BLaER1 treated with 17β-estradiol and CSF1 and Interleukin-3, amounts not matched to agents 10 nM and 100 nM (cell line): ENCODE data around the gene ZFX.

Experiments used
- H3K27ac ChIP-seq, 11 experiments: shearing (Covaris generic); formaldehyde crosslinking; 2 replicates each; pipeline ENCODE4 v1.8.1; 2022
- H3K27me3 ChIP-seq, 11 experiments: shearing (Covaris generic); formaldehyde crosslinking; 2 replicates each; pipeline ENCODE4 v1.8.1; 2022
- H3K36me3 ChIP-seq, 11 experiments: shearing (Covaris generic); formaldehyde crosslinking; 2 replicates each; pipeline ENCODE4 v1.8.1; 2022
- H3K4me1 ChIP-seq, 10 experiments: shearing (Covaris generic); formaldehyde crosslinking; 2 replicates each; pipeline ENCODE4 v1.8.1; 2022
- H3K4me2 ChIP-seq, 11 experiments: shearing (Covaris generic); formaldehyde crosslinking; 2 replicates each; pipeline ENCODE4 v1.8.1; 2022
- H3K4me3 ChIP-seq, 10 experiments: shearing (Covaris generic); formaldehyde crosslinking; 2 replicates each; pipeline ENCODE4 v1.8.1; 2022
- H3K9ac ChIP-seq, 11 experiments: shearing (Covaris generic); formaldehyde crosslinking; 2 replicates each; pipeline ENCODE4 v1.8.1; 2022
- H3K9me3 ChIP-seq, 11 experiments: shearing (Covaris generic); formaldehyde crosslinking; replicated peaks in 1 of 11; 2 replicates each; pipeline ENCODE4 v1.8.1; 2022
- H4K20me1 ChIP-seq, 11 experiments: shearing (Covaris generic); formaldehyde crosslinking; 2 replicates each; pipeline ENCODE4 v1.8.1; 2022
- Cebpa-rat ChIP-seq, 11 experiments: shearing (Covaris generic); IDR thresholded peaks; 2 replicates each; pipeline ENCODE4 v1.8.1; 2022

ZFX gene

DNA sequence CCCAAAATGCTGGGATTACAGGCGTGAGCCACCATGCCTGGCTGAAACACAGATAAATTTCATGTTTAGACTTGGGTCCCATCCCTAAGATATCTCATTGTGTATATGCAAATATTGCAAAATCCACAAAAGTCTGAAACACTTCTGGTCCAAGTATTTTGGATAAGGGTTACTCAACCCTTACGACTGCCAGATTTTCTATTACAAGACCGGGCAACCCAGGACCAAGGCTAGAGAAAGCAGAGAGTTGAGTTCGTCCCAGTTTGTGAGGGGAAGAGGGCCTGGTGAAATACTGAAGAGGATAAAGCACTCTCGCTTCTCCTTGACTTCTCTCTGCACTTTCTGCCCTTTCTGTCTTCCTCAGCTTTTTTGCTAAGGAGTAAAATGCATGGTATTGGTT is 34.5 kb downstream of the ZFX start:
- TF ChIP-seq Cebpa-rat (IDR thresholded peaks at IDR 0.05): no peak
- Histone ChIP-seq H4K20me1 (peaks cover 85 to 100% (median 100%) of the 10 kb centered on the region in 11 experiments), H3K27ac (no peak overlapping the region), H3K4me1 (peaks cover 0 to 36% (median 0%) of the 10 kb centered on the region in 10 experiments; a peak in 6 of 20 replicates), H3K4me3 (no peak overlapping the region), H3K27me3 (no peaks in the 10 kb centered on the region), H3K9ac (no peak overlapping the region), H3K4me2 (peak overlapping the region in 1 of 11 experiments; percentile 40; a peak in 3 of 22 replicates), H3K9me3 (no peaks in the 10 kb centered on the region), H3K36me3 (peaks cover 95 to 100% (median 98%) of the 10 kb centered on the region in 11 experiments)

DNA sequence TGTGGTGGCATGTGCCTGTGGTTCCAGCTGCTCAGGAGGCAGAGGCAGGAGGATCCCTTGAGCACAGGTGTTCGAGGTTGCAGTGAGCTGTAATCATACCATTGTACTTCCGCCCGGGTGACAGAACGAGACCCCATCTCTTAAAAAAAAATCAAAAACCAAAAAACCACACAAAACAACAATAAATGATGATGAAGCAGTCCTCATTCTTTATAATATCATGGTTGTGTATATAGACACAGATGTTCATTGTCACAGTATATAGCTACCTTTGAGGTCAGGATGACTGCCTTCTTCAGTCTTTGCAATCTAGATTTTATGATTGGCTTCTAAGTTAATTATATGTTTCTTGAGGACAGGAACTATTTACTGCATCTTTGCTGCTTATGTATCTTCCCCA is 37.0 kb downstream of the ZFX start:
- TF ChIP-seq Cebpa-rat (IDR thresholded peaks at IDR 0.05): no peak
- Histone ChIP-seq H4K20me1 (peaks cover 93 to 100% (median 100%) of the 10 kb centered on the region in 11 experiments), H3K4me2 (no peak overlapping the region), H3K9ac (no peak overlapping the region), H3K9me3 (0 out of 22 replicates have a peak, but pooled peaks cover 0 to under 1% (median 0%) of the 10 kb centered on the region in 11 experiments), H3K27me3 (no peaks in the 10 kb centered on the region), H3K4me3 (no peak overlapping the region), H3K36me3 (peaks cover 75 to 99% (median 93%) of the 10 kb centered on the region in 11 experiments), H3K27ac (no peak overlapping the region), H3K4me1 (peaks cover 0 to 55% (median 0%) of the 10 kb centered on the region in 10 experiments; a peak in 6 of 20 replicates)

GRCh38 chrX:24186986-24187385 is 37.5 kb downstream of the ZFX start:
- Histone ChIP-seq H3K27ac (no peak overlapping the region), H3K36me3 (peaks cover 70 to 99% (median 93%) of the 10 kb centered on the region in 11 experiments), H3K9ac (0 out of 22 replicates have a peak overlapping the region, but pooled peaks of 1 of the 11 experiments have one; percentile 29), H4K20me1 (peaks cover 93 to 100% (median 100%) of the 10 kb centered on the region in 11 experiments), H3K27me3 (no peaks in the 10 kb centered on the region), H3K4me1 (peaks cover 0 to 58% (median 0%) of the 10 kb centered on the region in 10 experiments; a peak in 6 of 20 replicates), H3K9me3 (0 out of 22 replicates have a peak, but pooled peaks cover 0 to 4% (median 0%) of the 10 kb centered on the region in 11 experiments), H3K4me3 (no peak overlapping the region), H3K4me2 (no peak overlapping the region)
- TF ChIP-seq Cebpa-rat (IDR thresholded peaks at IDR 0.05): no peak

DNA sequence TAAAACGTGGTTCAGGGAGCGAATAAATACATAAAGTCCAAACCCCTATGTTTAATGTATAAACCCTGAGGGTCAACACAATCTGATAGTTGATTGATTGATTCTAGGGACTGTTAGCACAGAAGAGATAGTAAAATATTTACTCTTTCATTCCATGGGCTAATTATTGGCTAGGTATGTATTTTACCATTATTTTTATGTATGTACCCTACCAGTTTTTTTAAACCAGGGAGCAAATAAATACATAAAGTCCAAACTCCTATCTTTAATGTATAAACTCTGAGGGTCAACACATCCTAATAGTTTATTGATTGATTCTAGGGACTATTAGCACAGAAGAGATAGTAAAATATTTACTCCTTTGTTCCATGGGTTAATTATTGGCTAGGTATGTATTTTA is 40.0 kb downstream of the ZFX start:
- H4K20me1 ChIP-seq: peaks cover 94 to 100% (median 100%) of the 10 kb centered on the region in 11 experiments
- no peak overlapping the region for H3K9ac ChIP-seq
- H3K27ac ChIP-seq: no peak overlapping the region
- no peak for TF ChIP-seq Cebpa-rat (IDR thresholded peaks at IDR 0.05)
- peaks cover 0 to 37% (median 0%) of the 10 kb centered on the region in 10 experiments; a peak in 5 of 20 replicates for H3K4me1 ChIP-seq
- H3K4me2 ChIP-seq: no peak overlapping the region
- 0 out of 22 replicates have a peak, but pooled peaks cover 0 to 4% (median 0%) of the 10 kb centered on the region in 11 experiments for H3K9me3 ChIP-seq
- peaks cover 69 to 99% (median 91%) of the 10 kb centered on the region in 11 experiments for H3K36me3 ChIP-seq
- no peak overlapping the region for H3K4me3 ChIP-seq
- no peaks in the 10 kb centered on the region for H3K27me3 ChIP-seq

DNA sequence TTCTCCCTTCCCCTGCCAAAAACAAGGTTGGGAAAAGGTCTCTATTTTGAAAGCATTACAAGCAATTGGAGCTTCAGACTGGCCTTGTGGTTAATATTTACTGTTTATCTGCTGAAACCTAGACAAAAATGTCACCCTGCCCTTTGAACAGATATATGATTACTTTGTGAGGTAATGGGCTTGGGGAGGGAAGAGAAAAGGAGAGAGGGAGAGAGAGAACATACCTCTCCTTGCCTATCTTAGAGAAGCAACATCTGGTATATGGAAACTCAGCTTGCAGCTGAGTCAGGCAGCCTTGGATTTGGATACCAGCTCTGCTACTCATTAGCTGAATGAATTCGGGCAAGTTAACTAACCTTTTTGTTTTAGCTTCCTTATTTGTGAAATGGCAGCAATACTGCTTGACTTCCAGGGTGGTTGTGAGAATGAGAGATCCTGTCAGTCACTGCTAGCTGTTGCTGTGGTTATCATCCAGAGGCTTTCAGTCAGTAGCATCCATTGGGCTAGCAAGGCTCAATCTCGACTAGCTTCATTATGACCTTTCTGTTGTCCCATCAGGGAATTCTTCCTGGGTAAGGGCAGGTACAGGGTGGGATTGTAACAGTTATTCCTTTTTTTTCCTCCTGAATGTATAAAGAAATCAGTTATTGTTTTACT is 41.1 kb downstream of the ZFX start:
- H3K4me3 ChIP-seq: no peak overlapping the region
- H3K27me3 ChIP-seq: no peaks in the 10 kb centered on the region
- H3K9me3 ChIP-seq: 0 out of 22 replicates have a peak, but pooled peaks cover 0 to 4% (median 0%) of the 10 kb centered on the region in 11 experiments
- no peak for TF ChIP-seq Cebpa-rat (IDR thresholded peaks at IDR 0.05)
- H4K20me1 ChIP-seq: peaks cover 95 to 100% (median 100%) of the 10 kb centered on the region in 11 experiments
- 0 out of 22 replicates have a peak overlapping the region, but pooled peaks of 1 of the 11 experiments have one; percentile 11 for H3K4me2 ChIP-seq
- no peak overlapping the region for H3K27ac ChIP-seq
- no peak overlapping the region for H3K9ac ChIP-seq
- H3K36me3 ChIP-seq: peaks cover 64 to 99% (median 92%) of the 10 kb centered on the region in 11 experiments
- H3K4me1 ChIP-seq: peaks cover 0 to 37% (median 0%) of the 10 kb centered on the region in 10 experiments; a peak in 5 of 20 replicates

GRCh38 chrX:24196509-24196908 is 47.0 kb downstream of the ZFX start:
- Histone ChIP-seq H3K9me3 (0 out of 22 replicates have a peak, but pooled peaks cover 0 to 3% (median 0%) of the 10 kb centered on the region in 11 experiments), H3K4me1 (peaks cover 0 to 10% (median 0%) of the 10 kb centered on the region in 10 experiments; a peak in 1 of 20 replicates), H3K27ac (no peak overlapping the region), H3K9ac (no peak overlapping the region), H4K20me1 (peaks cover 100% of the 10 kb centered on the region in 11 experiments), H3K27me3 (no peaks in the 10 kb centered on the region), H3K36me3 (peaks cover 64 to 99% (median 92%) of the 10 kb centered on the region in 11 experiments), H3K4me3 (no peak overlapping the region), H3K4me2 (no peak overlapping the region)
- no peak for TF ChIP-seq Cebpa-rat (IDR thresholded peaks at IDR 0.05)

DNA sequence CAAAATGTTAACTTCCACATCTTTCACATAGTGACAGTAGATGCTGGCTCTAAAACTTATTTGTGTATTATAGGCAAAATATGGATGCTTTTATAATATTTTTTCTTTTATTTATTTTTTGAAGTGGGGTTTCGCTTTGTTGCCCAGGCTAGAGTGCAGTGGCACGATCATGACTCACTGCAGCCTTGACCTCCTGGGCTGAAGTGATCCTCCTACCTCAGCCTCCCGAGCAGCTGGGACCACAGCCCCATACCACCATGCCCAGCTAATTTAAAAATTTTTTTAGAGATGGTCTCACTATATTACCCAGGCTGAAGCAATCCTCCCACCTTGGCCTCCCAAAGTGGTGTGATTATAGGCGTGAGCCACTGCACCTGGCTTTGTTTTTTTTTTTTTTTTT is 48.6 kb downstream of the ZFX start:
- peaks cover 0 to 7% (median 0%) of the 10 kb centered on the region in 10 experiments; a peak in 2 of 20 replicates for H3K4me1 ChIP-seq

DNA sequence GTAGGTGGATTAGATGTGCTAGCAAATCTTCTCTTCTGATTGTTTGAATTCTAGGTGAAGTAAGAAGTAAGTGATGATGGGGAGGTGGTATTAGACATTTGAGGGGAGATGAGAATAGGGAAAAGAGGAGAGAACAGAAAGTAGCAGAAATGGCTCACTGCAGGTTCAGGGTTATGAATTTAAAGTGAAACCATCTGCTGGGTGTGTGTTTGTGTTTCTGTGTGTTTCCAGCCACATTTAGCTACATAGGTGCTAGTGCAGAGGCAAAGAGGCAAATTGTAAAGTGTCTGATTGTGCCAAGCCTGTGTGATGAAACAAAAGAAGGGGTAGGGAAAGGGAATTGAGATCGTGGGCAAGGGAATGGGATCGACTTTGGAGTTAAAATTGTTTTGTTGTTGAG is 50.6 kb downstream of the ZFX start:
- Histone ChIP-seq H3K27me3 (no peaks in the 10 kb centered on the region), H3K36me3 (peaks cover 61 to 99% (median 93%) of the 10 kb centered on the region in 11 experiments), H3K4me1 (peaks cover 0 to 18% (median 0%) of the 10 kb centered on the region in 10 experiments; a peak in 6 of 20 replicates), H4K20me1 (peaks cover 100% of the 10 kb centered on the region in 11 experiments), H3K9me3 (no peaks in the 10 kb centered on the region), H3K9ac (no peak overlapping the region), H3K27ac (no peak overlapping the region), H3K4me3 (no peak overlapping the region), H3K4me2 (no peak overlapping the region)
- TF ChIP-seq Cebpa-rat (IDR thresholded peaks at IDR 0.05): no peak

More for the DNA sequence above, 48.6 kb downstream of the ZFX start:
- Histone ChIP-seq H3K4me2 (no peak overlapping the region), H3K36me3 (peaks cover 68 to 99% (median 92%) of the 10 kb centered on the region in 11 experiments), H4K20me1 (peaks cover 100% of the 10 kb centered on the region in 11 experiments), H3K27ac (no peak overlapping the region), H3K9me3 (no peaks in the 10 kb centered on the region), H3K27me3 (no peaks in the 10 kb centered on the region), H3K9ac (no peak overlapping the region), H3K4me3 (no peak overlapping the region)
- no peak for TF ChIP-seq Cebpa-rat (IDR thresholded peaks at IDR 0.05)

DNA sequence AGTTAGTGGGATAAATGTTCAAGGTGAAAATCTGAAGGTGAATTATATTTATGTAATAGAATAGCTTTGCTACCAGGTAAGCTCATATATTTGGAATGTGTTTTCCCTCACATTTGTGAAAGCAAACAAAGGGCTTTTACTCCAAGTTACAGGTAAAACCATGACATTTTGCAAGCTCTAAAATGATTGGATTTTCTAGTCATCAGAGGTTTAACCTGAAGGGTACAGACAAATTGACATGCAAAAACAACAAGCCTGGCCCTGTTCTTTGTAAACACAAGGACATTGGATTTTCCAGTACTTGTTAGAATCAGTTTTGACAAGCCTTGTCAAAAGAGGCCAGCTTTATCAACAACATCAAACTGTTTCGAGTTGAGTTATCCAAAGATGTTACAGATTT is 51.7 kb downstream of the ZFX start:
- peaks cover 52 to 99% (median 88%) of the 10 kb centered on the region in 11 experiments for H3K36me3 ChIP-seq
- no peak overlapping the region for H3K4me3 ChIP-seq
- no peak overlapping the region for H3K27ac ChIP-seq
- no peak overlapping the region for H3K4me2 ChIP-seq
- H3K27me3 ChIP-seq: no peaks in the 10 kb centered on the region
- H3K9me3 ChIP-seq: no peaks in the 10 kb centered on the region
- H4K20me1 ChIP-seq: peaks cover 100% of the 10 kb centered on the region in 11 experiments
- no peak overlapping the region for H3K9ac ChIP-seq
- no peak for TF ChIP-seq Cebpa-rat (IDR thresholded peaks at IDR 0.05)
- peaks cover 0 to 19% (median 0%) of the 10 kb centered on the region in 10 experiments; a peak in 6 of 20 replicates for H3K4me1 ChIP-seq
